ENCODE measurements around the gene MAMSTR.
"Not testable (repeated sequence)": the region's sequence is repeated elsewhere in the genome, so short reads cannot be mapped to it uniquely, and the experiment has no call there.

The MAMSTR gene

GRCh38 chr19:48722196-48722708, 2.7 kb upstream of the MAMSTR start:
- TF ChIP-seq CTCF (IDR thresholded peaks at IDR 0.05; ENCODE audit: extremely low read depth, missing control alignments) = no peak
- DNase-seq (ENCODE audit: low spot score) = no peak

GRCh38 chr19:48720613-48721296, 1.2 kb upstream of the MAMSTR start:
- DNase-seq (ENCODE audit: low spot score) = peak; percentile 98

DNA sequence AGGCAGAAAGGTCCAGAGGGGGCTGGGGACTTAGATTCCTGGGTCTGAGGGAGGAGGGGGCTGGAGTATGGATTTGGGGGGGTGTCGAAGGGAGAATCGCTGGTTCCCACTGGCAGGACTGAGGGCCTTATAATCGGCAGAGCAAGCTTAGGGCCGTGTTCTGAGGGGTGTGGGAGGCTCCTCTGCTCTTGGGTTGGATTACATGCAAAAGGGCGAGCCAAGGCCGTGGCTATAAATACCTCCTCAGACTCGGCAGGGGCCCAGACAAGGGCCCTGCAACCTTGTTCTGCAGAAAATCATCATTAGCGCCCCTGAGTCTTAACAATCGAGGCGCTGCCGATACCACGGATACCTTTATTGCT, 707 bp upstream of the MAMSTR start:
- TF ChIP-seq CTCF (IDR thresholded peaks at IDR 0.05; ENCODE audit: extremely low read depth, missing control alignments) = no peak
- no peak for DNase-seq (ENCODE audit: low spot score)

More at GRCh38 chr19:48720613-48721296, 1.2 kb upstream of the MAMSTR start:
- TF ChIP-seq CTCF (IDR thresholded peaks at IDR 0.05; ENCODE audit: extremely low read depth, missing control alignments) = no peak

GRCh38 chr19:48718711-48719231, 754 bp downstream of the MAMSTR start:
- no peak for DNase-seq (ENCODE audit: low spot score)
- no peak for TF ChIP-seq CTCF (IDR thresholded peaks at IDR 0.05; ENCODE audit: extremely low read depth, missing control alignments)

- DNase-seq (ENCODE audit: low spot score) = not testable (repeated sequence)
These were observed 1.4 kb downstream of the MAMSTR start for GRCh38 chr19:48718106-48718505.

GRCh38 chr19:48716562-48717291, 2.8 kb downstream of the MAMSTR start:
- DNase-seq (ENCODE audit: low spot score) = no peak

GRCh38 chr19:48715681-48716171, 3.8 kb downstream of the MAMSTR start:
- DNase-seq (ENCODE audit: low spot score) = no peak
- TF ChIP-seq CTCF (IDR thresholded peaks at IDR 0.05; ENCODE audit: extremely low read depth, missing control alignments) = no peak

More at GRCh38 chr19:48716562-48717291, 2.8 kb downstream of the MAMSTR start:
- no peak for TF ChIP-seq CTCF (IDR thresholded peaks at IDR 0.05; ENCODE audit: extremely low read depth, missing control alignments)
